K562 (cell line): Measurements from ENCODE around the gene ZC3H12A. TPM values are rescaled to one million over a fixed set of nuclear protein-coding genes. Genes with fewer than 3 reads are reported as not detected.

ENCODE experiments used
- CBFA2T3 ChIP-seq: fragments of 450-650 bp; IDR thresholded peaks from 2 replicates; pipeline ENCODE4 v1.6.1; 2017
- CUX1 ChIP-seq: fragments of 200-800 bp; sonication (Bioruptor generic); IDR thresholded peaks from 2 replicates; pipeline ENCODE4 v1.6.1; 2016; ENCODE audit warnings: missing genetic modification characterization, missing compliant biosample characterization
- GMEB1 ChIP-seq: fragments of 250-450 bp; sonication (Bioruptor Pico); IDR thresholded peaks from 2 replicates; pipeline ENCODE4 v1.4.0; 2020; ENCODE audit warnings: mild to moderate bottlenecking
- HDAC1 ChIP-seq, 2 experiments: fragments of 450-650 bp; IDR thresholded peaks; 2 replicates each; pipeline ENCODE4 v1.6.1; 2016 to 2017; ENCODE audit warnings: inconsistent platforms in 1 of 2, mild to moderate bottlenecking in 1 of 2, moderate library complexity in 1 of 2
- MEIS2 ChIP-seq: fragments of 450-650 bp; IDR thresholded peaks from 2 replicates; pipeline ENCODE4 v1.6.1; 2014; ENCODE audit warnings: mild to moderate bottlenecking; ENCODE audit not compliant: partially characterized antibody
- SIN3B ChIP-seq: fragments of 450-650 bp; IDR thresholded peaks from 2 replicates; pipeline ENCODE4 v1.6.1; 2017; ENCODE audit warnings: low read depth, mild to moderate bottlenecking, moderate library complexity
- TAF1 ChIP-seq: IDR thresholded peaks from 2 replicates; pipeline ENCODE4 v1.6.1; 2011; ENCODE audit warnings: mild to moderate bottlenecking, low read length, moderate library complexity; ENCODE audit not compliant: insufficient read depth, control insufficient read depth, severe bottlenecking; ENCODE audit errors: extremely low read depth
- TAF9B ChIP-seq: fragments of 450-650 bp; IDR thresholded peaks from 2 replicates; pipeline ENCODE4 v1.6.1; 2018; ENCODE audit warnings: mild to moderate bottlenecking; ENCODE audit not compliant: partially characterized antibody
- ZNF175 ChIP-seq: fragments of 200-800 bp; sonication (Bioruptor generic); IDR thresholded peaks from 2 replicates; pipeline ENCODE4 v1.6.1; 2016; ENCODE audit warnings: low read depth, mild to moderate bottlenecking, missing genetic modification characterization, missing compliant biosample characterization
- polyA plus RNA-seq, 8 experiments: library from polyadenylated mRNA; depleted of rRNA in 4 of 8; stranded (reverse) in 5 of 8; unstranded in 3 of 8; fragments of >200 nt; fragmentation: Nextera tagmentation in 2 of 8; fragmentation: Illumina TruSeq in 1 of 8; extraction: Ambion mirVana in 2 of 8; extraction: Trizol in 1 of 8; gene quantifications; 2 replicates each; pipeline versions ENCODE4 v1.2.1 to v1.2.3, GENCODE V29; 2011 to 2014; ENCODE audit warnings: inconsistent platforms in 1 of 8, missing spikeins in 1 of 8
- total RNA-seq, 7 experiments: library from RNA; depleted of rRNA in 6 of 7; stranded (reverse); fragments of >200 nt in 6 of 7; fragmentation: Illumina TruSeq in 2 of 7; extraction: Trizol in 2 of 7; gene quantifications; 2 replicates each; pipeline versions ENCODE4 v1.2.1 to v1.2.3, GENCODE V29; 2011 to 2021; ENCODE audit warnings: low replicate concordance in 1 of 7
- TF ChIP-seq, protein P1 (sequence below): conservative IDR thresholded peaks from 2 replicates; pipeline ENCODE4 v1.6.1; 2011; ENCODE audit warnings: low read depth, mild to moderate bottlenecking, low read length; ENCODE audit not compliant: control insufficient read depth
- TF ChIP-seq, protein P2 (sequence below), 2 experiments: fragments of 200-800 bp in 1 of 2; sonication (Bioruptor generic) in 1 of 2; sonication (generic) in 1 of 2; formaldehyde crosslinking in 1 of 2; IDR thresholded peaks in 1 of 2; conservative IDR thresholded peaks in 1 of 2; 2 replicates each; pipeline versions ENCODE4 v1.5.0 to v1.6.1; 2016 to 2020; ENCODE audit warnings: missing compliant biosample characterization in 1 of 2, missing genetic modification characterization in 1 of 2, missing genetic modification reagents in 1 of 2

ZC3H12A gene
- total and polyA plus RNA-seq, 9 of the 15 experiments (the other 6 are each of a cell fraction or from before 2014, with no cell fraction given), result 0.14 to 9.4 (median 6.7) TPM

DNA sequence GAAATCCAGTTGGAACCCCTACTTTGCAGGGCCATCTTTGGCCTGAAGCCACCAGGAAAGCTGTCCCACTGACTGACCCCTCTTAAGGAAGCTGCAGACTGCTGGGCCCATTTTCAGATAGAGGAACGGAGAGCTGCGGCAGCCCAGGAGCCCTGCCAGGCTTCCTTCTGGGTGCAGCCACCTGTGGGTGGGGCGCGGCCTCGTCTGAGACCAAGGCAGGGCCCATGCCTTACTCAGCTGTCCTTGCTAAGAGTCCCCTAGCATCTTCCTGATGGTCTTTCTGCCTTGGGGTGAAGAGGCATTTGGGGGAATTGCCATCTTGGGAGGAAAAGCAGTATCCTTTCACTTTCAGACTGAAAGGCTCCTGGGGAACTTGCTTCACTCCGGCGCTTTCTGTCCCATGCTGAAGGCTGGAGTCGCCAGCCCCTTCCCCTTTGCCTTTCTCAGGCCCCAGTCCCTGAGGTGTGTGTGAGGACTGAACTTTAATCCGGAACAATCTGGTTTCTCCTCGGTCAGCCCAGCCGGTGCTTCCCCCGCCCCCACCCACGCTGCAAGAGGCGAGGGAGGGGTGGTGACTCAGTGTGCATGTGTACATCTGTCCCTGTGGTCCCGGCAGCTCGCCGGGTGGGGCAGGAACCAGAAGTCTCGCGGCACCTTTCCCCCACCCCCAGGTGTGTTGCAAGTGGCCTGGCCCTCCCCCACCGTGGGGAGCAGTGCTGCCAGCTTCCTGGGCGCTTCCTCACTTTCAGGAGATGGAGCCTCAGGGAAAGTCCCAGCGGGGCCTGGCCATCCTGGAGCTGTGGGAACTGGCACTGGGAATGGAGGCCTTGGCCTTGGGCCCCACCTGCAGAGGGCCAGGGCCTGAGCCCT is 5.1 kb downstream of the ZC3H12A start (continued):
- TF ChIP-seq HDAC1 (IDR thresholded peaks at IDR 0.05) (peak in 1 of 2 experiments; percentile 81; a peak in 2 of 4 replicates), MEIS2 (no peak), SIN3B (no peak), ZNF175 (CRISPR knock-in tag) (peak; percentile 63; the same call in 1 of the 2 replicates), GMEB1 (CRISPR knock-in tag) (no peak), CUX1 (CRISPR knock-in tag) (no peak), CBFA2T3 (peak; percentile 75), TAF9B (no peak), TAF1 (peak; percentile 64)
- TF ChIP-seq, protein P1, sequence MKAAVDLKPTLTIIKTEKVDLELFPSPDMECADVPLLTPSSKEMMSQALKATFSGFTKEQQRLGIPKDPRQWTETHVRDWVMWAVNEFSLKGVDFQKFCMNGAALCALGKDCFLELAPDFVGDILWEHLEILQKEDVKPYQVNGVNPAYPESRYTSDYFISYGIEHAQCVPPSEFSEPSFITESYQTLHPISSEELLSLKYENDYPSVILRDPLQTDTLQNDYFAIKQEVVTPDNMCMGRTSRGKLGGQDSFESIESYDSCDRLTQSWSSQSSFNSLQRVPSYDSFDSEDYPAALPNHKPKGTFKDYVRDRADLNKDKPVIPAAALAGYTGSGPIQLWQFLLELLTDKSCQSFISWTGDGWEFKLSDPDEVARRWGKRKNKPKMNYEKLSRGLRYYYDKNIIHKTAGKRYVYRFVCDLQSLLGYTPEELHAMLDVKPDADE, result peak; percentile 79
- TF ChIP-seq, protein P2, sequence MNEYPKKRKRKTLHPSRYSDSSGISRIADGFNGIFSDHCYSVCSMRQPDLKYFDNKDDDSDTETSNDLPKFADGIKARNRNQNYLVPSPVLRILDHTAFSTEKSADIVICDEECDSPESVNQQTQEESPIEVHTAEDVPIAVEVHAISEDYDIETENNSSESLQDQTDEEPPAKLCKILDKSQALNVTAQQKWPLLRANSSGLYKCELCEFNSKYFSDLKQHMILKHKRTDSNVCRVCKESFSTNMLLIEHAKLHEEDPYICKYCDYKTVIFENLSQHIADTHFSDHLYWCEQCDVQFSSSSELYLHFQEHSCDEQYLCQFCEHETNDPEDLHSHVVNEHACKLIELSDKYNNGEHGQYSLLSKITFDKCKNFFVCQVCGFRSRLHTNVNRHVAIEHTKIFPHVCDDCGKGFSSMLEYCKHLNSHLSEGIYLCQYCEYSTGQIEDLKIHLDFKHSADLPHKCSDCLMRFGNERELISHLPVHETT (CRISPR knock-in tag; conservative IDR thresholded peaks at IDR 0.05 in 1 of 2, IDR thresholded peaks at IDR 0.05 in 1 of 2), result no peak; a peak in 1 of 4 replicates
